GF-D8 (cell line): ENCODE measurements around the gene FMOD.

Source experiments
- DNase-seq: peaks from one replicate; lab custom pipeline; 2025; lab: John Stamatoyannopoulos, UW

FMOD gene

DNA sequence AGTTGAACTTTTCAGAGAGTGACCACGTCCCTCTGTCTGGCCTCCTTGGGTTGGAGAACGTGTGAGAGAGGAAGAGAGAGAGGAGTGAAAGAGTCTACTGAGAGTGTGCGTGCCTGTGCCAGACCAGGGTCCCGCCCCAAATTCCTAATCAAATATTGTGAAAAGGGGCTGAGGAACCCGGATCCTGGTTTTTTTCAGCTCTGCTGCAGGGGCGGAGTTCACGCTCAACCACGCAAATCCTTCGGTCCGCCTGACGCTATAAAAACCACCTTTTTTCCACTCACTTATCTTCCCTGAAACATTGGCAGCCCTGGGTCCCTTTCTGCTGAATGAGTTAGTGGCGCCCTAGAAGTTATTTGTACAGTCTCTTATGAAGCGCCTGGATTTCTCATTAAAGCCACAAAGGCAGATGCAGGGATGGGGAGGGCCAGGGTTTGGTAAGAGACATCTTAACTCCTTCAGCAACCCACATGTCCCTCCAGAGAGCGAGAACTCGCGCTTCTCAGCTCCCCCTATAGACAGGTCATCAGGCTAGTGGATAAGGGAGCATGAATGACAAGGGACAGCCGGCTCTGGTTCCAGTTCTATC, at the start of gene FMOD:
FMOD (minus strand) TSS at position 86 of the 589 bp plus-strand sequence. CDS start 2,852 bp downstream, outside the sequence.
- no peak for DNase-seq

DNA sequence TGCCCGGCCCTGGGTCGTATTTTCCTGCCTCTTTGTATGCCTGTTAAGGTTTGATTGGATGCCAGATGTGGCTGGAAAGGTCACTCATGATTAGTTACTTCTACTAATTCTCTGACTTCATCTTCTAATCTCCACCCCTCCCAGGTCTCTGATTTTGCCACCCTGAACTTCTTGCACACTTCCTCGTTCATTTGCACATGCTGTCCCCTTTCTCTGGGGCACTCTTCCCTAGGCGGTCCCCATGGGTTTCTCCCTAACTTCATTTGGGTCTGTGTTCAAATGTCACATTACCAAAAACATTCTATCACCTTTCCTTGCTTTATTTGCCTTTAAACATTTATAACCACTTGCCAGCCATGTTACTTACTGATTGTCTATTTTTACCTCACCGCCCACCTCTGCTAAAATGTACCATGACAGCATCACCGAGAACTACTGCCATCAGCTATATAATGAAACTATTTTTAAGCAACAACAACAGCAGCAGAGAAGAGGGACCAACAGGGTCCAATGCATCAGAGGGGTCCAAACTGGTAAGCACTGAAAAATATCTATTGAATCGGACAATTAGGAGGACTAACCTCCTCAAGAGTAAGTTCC, 45.8 kb upstream of the FMOD start:
- DNase-seq: no peak

DNA sequence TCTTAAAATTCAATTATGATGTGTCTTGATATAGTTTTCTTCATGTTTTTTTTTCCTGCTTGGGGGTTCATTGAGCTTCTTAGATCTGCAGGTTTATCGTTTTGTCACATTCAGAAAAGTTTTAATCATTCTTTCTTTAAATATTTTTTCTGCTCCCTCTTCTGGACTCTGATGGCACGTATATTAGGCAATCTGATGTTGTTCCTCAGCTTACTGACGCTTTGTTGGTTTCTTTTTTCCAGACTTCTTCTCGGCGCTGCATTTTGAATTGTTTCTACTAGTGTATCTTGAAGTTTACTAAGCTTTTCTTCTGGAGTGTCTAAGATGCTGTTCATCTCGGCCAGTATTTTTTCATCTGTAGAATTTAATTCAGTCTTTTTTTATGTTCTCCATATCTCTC, 44.8 kb upstream of the FMOD start:
- DNase-seq: no peak

DNA sequence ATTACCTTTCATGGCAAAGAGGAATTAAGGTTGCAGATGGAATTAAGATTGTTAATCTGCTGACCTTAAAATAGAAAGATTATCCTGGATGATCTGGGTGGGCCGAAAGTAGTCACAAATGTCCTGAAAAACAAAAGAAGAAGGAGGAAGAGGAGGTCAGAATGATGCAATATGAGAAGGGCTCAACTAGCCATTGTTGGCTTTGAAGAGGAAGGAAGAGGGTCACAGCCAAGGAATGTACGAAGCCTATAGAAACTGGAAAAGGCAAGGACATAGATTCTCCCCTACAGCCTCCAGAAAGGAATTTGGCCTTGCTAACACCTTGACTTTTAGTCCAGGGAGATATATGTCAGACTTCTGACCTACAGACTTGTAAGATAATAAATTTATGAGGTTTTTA, 39.4 kb upstream of the FMOD start:
- DNase-seq: no peak

GRCh38 chr1:203388683-203389082, 37.8 kb upstream of the FMOD start:
- no peak for DNase-seq

GRCh38 chr1:203382026-203382425, 31.1 kb upstream of the FMOD start:
- DNase-seq: no peak

DNA sequence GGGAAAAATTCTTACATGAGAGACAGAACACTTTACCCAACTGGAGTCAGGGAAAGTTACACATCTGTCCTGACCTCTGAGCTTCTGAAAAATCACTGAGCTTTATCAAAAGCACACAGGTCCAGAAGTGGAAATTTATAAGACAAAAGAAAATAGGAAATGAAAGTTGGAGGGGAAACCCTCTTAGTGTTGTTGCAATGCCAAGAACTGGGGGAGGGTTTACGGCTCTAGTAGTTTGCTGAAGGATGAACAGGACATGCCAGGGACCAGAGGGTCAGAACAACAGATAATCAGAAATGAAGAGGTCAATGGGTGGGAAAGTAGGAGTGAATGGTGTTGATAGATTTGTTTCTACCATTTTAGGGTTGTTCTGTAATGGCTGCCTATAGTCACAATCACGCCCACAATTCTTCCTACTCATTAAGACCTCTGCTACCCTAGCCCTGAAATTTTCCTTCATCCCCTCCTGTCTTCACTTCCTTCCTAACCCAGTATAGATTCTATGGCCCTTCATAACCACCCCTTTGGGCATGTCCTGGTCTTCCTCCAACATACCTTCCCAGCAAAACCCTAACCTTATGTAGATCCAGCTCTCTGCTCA, 30.3 kb upstream of the FMOD start:
- DNase-seq: no peak

- no peak for DNase-seq
These were observed 29.7 kb upstream of the FMOD start for GRCh38 chr1:203380420-203381150.

DNA sequence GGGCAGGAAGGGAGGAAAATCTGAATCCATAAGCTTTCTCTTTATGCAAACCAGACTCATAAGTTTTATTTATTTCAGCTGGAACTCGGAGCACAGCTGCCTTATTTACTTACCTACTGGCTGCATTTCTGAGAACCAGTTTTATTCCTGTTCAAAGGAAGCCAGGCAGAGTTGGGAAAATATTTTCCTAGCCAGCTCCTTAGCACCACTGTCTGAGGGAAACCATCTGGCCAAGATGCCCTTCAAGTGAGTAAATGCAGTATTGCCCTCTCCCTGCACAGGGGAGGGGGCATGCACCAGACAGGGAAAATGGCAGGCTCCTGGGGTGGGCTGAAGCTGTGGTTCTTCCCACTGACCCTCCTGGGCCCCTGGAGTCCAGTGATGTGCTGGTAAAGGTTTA, 28.9 kb upstream of the FMOD start:
- DNase-seq: no peak

- DNase-seq: no peak
These were observed 27.8 kb upstream of the FMOD start for GRCh38 chr1:203378556-203379245.

GRCh38 chr1:203373991-203374390, 23.1 kb upstream of the FMOD start:
- no peak for DNase-seq

GRCh38 chr1:203373002-203373401, 22.1 kb upstream of the FMOD start:
- no peak for DNase-seq

DNA sequence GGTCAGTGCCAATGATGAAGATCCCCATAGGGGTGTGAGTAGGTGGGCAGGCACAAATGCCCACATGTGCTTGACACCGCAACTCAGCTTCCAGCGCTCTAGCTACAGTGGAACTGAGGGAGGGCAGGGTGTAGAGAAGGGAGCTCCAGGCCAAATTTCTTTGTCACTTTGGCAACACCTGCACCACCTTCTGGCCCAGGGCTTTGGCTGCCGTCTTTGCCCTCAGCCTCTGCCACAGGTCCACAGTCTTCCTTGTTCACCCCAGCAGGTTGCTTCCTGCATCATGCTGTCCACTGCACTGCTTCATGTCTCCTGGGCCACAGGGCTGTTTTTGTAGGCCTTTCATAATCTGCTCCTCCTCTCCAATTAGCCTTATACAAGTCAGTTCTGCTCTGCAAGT, 20.4 kb upstream of the FMOD start:
- DNase-seq: no peak

GRCh38 chr1:203369666-203370065, 18.7 kb upstream of the FMOD start:
- DNase-seq: no peak

- peak; percentile 1 for DNase-seq
These were observed 17.9 kb upstream of the FMOD start for GRCh38 chr1:203368624-203369451.

- DNase-seq: no peak
These were observed 16.1 kb upstream of the FMOD start for GRCh38 chr1:203367057-203367456.

GRCh38 chr1:203366476-203366875, 15.6 kb upstream of the FMOD start:
- no peak for DNase-seq

GRCh38 chr1:203364806-203365205, 13.9 kb upstream of the FMOD start:
- DNase-seq: no peak

- no peak for DNase-seq
These were observed 13.3 kb upstream of the FMOD start for GRCh38 chr1:203364094-203364801.

GRCh38 chr1:203362720-203363025, 11.8 kb upstream of the FMOD start:
- DNase-seq: no peak
